Measurements from ENCODE around the gene MEIS3. TPM values are rescaled to one million over a fixed set of nuclear protein-coding genes. Genes with fewer than 3 reads are reported as not detected.

MEIS3 gene
- total and polyA plus RNA-seq, 10 of the 15 experiments (the other 5 are each of a cell fraction or from before 2014, with no cell fraction given): 0.05 to 0.23 TPM; not detected in 8

DNA sequence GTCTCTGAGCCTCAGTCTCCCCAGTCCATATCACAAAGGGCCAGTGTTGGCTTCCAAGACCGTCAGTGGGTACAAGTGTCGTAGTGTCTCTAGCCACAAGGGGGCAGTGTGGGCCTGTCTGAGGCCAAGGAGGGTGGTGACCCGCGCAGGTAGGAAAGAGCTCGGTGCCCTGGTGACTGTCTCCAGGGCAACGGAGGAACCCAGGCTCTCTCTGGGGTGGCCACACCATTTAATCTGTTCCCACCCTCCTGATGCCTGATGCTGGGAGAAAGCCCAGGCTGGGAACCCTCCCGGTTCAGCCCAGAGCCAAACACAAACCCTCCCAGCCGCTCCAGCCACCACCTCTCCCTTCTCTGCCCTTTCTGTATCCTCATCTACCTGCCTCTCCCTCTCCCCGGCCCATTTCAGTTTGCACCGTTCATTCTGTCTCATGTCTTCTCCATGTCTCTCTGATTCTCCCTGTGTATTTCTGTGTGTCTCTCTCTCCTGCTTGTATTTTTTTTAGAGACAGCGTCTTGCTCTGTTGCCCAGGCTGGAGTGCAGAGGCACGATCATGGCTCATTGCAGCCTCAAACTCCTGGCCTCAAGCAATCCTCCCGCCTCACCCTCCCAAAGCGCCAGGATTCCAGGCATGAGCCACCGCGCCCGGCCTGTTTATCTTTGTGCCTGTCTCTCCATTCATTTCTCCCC is 17.5 kb upstream of the MEIS3 start (continued):
- TF ChIP-seq, protein P1, sequence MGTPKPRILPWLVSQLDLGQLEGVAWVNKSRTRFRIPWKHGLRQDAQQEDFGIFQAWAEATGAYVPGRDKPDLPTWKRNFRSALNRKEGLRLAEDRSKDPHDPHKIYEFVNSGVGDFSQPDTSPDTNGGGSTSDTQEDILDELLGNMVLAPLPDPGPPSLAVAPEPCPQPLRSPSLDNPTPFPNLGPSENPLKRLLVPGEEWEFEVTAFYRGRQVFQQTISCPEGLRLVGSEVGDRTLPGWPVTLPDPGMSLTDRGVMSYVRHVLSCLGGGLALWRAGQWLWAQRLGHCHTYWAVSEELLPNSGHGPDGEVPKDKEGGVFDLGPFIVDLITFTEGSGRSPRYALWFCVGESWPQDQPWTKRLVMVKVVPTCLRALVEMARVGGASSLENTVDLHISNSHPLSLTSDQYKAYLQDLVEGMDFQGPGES (IDR thresholded peaks at IDR 0.05): no peak
- peak; percentile 95 for TF ChIP-seq RAD21 (IDR thresholded peaks at IDR 0.05; ENCODE audit: insufficient read depth, low read depth, low read length)
- no peak for TF ChIP-seq IKZF2 (IDR thresholded peaks at IDR 0.05)
- TF ChIP-seq POU2F2 (IDR thresholded peaks at IDR 0.05; ENCODE audit: borderline replicate concordance, low read depth, low read length): 0 out of 3 replicates have a peak, but pooled peaks have one; percentile 19
- TF ChIP-seq, protein P2, sequence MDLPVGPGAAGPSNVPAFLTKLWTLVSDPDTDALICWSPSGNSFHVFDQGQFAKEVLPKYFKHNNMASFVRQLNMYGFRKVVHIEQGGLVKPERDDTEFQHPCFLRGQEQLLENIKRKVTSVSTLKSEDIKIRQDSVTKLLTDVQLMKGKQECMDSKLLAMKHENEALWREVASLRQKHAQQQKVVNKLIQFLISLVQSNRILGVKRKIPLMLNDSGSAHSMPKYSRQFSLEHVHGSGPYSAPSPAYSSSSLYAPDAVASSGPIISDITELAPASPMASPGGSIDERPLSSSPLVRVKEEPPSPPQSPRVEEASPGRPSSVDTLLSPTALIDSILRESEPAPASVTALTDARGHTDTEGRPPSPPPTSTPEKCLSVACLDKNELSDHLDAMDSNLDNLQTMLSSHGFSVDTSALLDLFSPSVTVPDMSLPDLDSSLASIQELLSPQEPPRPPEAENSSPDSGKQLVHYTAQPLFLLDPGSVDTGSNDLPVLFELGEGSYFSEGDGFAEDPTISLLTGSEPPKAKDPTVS (IDR thresholded peaks at IDR 0.05; ENCODE audit: low read depth, low read length): no peak
- no peak for TF ChIP-seq SMAD1 (IDR thresholded peaks at IDR 0.05; ENCODE audit: low read depth, partially characterized antibody)
- peak; percentile 38 for TF ChIP-seq SP1 (IDR thresholded peaks at IDR 0.05; ENCODE audit: low read depth, low read length)
- no peak for TF ChIP-seq ASH2L (IDR thresholded peaks at IDR 0.05; ENCODE audit: borderline replicate concordance, low read depth)
- no peak for TF ChIP-seq CEBPB (IDR thresholded peaks at IDR 0.05; ENCODE audit: borderline replicate concordance in 1 of 2, low read depth in 2 of 2, low read length in 2 of 2)
- no peak for TF ChIP-seq ZNF622 (IDR thresholded peaks at IDR 0.05)
- TF ChIP-seq TBL1XR1 (IDR thresholded peaks at IDR 0.05; ENCODE audit: low read depth, low read length): no peak
- peak; percentile 76 for TF ChIP-seq YY1 (IDR thresholded peaks at IDR 0.05; ENCODE audit: low read depth, low read length)
- TF ChIP-seq, protein P3, sequence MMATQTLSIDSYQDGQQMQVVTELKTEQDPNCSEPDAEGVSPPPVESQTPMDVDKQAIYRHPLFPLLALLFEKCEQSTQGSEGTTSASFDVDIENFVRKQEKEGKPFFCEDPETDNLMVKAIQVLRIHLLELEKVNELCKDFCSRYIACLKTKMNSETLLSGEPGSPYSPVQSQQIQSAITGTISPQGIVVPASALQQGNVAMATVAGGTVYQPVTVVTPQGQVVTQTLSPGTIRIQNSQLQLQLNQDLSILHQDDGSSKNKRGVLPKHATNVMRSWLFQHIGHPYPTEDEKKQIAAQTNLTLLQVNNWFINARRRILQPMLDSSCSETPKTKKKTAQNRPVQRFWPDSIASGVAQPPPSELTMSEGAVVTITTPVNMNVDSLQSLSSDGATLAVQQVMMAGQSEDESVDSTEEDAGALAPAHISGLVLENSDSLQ (IDR thresholded peaks at IDR 0.05): no peak
- TF ChIP-seq LARP7 (IDR thresholded peaks at IDR 0.05): peak; percentile 73
- TF ChIP-seq TCF7 (IDR thresholded peaks at IDR 0.05; ENCODE audit: borderline replicate concordance): no peak
- TF ChIP-seq, protein P4, sequence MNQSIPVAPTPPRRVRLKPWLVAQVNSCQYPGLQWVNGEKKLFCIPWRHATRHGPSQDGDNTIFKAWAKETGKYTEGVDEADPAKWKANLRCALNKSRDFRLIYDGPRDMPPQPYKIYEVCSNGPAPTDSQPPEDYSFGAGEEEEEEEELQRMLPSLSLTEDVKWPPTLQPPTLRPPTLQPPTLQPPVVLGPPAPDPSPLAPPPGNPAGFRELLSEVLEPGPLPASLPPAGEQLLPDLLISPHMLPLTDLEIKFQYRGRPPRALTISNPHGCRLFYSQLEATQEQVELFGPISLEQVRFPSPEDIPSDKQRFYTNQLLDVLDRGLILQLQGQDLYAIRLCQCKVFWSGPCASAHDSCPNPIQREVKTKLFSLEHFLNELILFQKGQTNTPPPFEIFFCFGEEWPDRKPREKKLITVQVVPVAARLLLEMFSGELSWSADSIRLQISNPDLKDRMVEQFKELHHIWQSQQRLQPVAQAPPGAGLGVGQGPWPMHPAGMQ (IDR thresholded peaks at IDR 0.05; ENCODE audit: borderline replicate concordance): no peak
- TF ChIP-seq, protein P5, sequence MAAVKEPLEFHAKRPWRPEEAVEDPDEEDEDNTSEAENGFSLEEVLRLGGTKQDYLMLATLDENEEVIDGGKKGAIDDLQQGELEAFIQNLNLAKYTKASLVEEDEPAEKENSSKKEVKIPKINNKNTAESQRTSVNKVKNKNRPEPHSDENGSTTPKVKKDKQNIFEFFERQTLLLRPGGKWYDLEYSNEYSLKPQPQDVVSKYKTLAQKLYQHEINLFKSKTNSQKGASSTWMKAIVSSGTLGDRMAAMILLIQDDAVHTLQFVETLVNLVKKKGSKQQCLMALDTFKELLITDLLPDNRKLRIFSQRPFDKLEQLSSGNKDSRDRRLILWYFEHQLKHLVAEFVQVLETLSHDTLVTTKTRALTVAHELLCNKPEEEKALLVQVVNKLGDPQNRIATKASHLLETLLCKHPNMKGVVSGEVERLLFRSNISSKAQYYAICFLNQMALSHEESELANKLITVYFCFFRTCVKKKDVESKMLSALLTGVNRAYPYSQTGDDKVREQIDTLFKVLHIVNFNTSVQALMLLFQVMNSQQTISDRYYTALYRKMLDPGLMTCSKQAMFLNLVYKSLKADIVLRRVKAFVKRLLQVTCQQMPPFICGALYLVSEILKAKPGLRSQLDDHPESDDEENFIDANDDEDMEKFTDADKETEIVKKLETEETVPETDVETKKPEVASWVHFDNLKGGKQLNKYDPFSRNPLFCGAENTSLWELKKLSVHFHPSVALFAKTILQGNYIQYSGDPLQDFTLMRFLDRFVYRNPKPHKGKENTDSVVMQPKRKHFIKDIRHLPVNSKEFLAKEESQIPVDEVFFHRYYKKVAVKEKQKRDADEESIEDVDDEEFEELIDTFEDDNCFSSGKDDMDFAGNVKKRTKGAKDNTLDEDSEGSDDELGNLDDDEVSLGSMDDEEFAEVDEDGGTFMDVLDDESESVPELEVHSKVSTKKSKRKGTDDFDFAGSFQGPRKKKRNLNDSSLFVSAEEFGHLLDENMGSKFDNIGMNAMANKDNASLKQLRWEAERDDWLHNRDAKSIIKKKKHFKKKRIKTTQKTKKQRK (IDR thresholded peaks at IDR 0.05; ENCODE audit: low read depth, low read length): no peak
- peak; percentile 84; the same call in 1 of the 2 replicates for TF ChIP-seq MXI1 (IDR thresholded peaks at IDR 0.05; ENCODE audit: low read depth, low read length)
- peak; percentile 41; the same call in 1 of the 2 replicates for TF ChIP-seq NR2F1 (conservative IDR thresholded peaks at IDR 0.05)
- no peak for TF ChIP-seq ZSCAN29 (IDR thresholded peaks at IDR 0.05)
